GM18868 (cell line): Measurements from ENCODE around the gene DEAF1.

ENCODE experiments used
- ATAC-seq: cut with Tn5 transposase; IDR thresholded peaks from one replicate; pipeline ENCODE4 v1.9.1; 2021; ENCODE audit warnings: mild to moderate bottlenecking, moderate library complexity; ENCODE audit not compliant: unreplicated experiment

DEAF1 gene

GRCh38 chr11:597166-597725 lies 97.8 kb downstream of the DEAF1 start:
- ATAC-seq, result no peak

GRCh38 chr11:596374-596773 lies 98.6 kb downstream of the DEAF1 start:
- no peak for ATAC-seq

GRCh38 chr11:595400-595799 lies 99.6 kb downstream of the DEAF1 start:
- no peak for ATAC-seq
